HepG2 (cell line): ENCODE data around the gene UGGT1. TPM values are rescaled to one million over a fixed set of nuclear protein-coding genes. Genes with fewer than 3 reads are reported as not detected.

Source experiments
- ARHGAP35 ChIP-seq: sonication (generic); formaldehyde crosslinking; IDR thresholded peaks from 2 replicates; pipeline ENCODE4 v1.9.0; 2022; ENCODE audit warnings: mild to moderate bottlenecking, inconsistent platforms, moderate library complexity, missing genetic modification reagents, borderline replicate concordance
- ARNT2 ChIP-seq: sonication (generic); formaldehyde crosslinking; IDR thresholded peaks from 2 replicates; pipeline ENCODE4 v1.8.0; 2022; ENCODE audit warnings: mild to moderate bottlenecking, low read depth, missing genetic modification reagents, moderate library complexity
- ASH2L ChIP-seq: fragments of 300-600, 200-600 bp; sonication (generic); IDR thresholded peaks from 2 replicates; pipeline ENCODE4 v1.7.0; 2017; ENCODE audit warnings: low read depth, mild to moderate bottlenecking, moderate library complexity, mixed read lengths, low read length; ENCODE audit not compliant: insufficient read length
- HNF4A ChIP-seq: sonication (generic); formaldehyde crosslinking; IDR thresholded peaks from 2 replicates; pipeline ENCODE4 v1.4.0; 2020; ENCODE audit warnings: missing genetic modification reagents
- KDM2A ChIP-seq: sonication (generic); formaldehyde crosslinking; IDR thresholded peaks from 2 replicates; pipeline ENCODE4 v1.4.0; 2020; ENCODE audit warnings: low read depth, missing genetic modification reagents, borderline replicate concordance
- NONO ChIP-seq, 2 experiments: fragments of 450-650 bp in 1 of 2; sonication (generic) in 1 of 2; formaldehyde crosslinking in 1 of 2; IDR thresholded peaks in 1 of 2; conservative IDR thresholded peaks in 1 of 2; 2 replicates each; pipeline versions ENCODE4 v1.6.1 to v1.8.0; 2017 to 2022; ENCODE audit warnings: mild to moderate bottlenecking in 1 of 2, missing genetic modification reagents in 1 of 2, moderate library complexity in 1 of 2
- PAX8 ChIP-seq: sonication (generic); formaldehyde crosslinking; IDR thresholded peaks from 2 replicates; pipeline ENCODE4 v1.8.0; 2022; ENCODE audit warnings: mild to moderate bottlenecking, missing genetic modification reagents, borderline replicate concordance
- RAD21 ChIP-seq: fragments of 450-650 bp; formaldehyde crosslinking; IDR thresholded peaks from 2 replicates; pipeline ENCODE4 v1.5.0; 2020; ENCODE audit warnings: mild to moderate bottlenecking
- ZNF274 ChIP-seq: sonication (generic); formaldehyde crosslinking; IDR thresholded peaks from 2 replicates; pipeline ENCODE4 v1.5.1; 2020; ENCODE audit warnings: mild to moderate bottlenecking, missing genetic modification reagents
- ZNF350 ChIP-seq: sonication (generic); formaldehyde crosslinking; IDR thresholded peaks from 2 replicates; pipeline ENCODE4 v1.4.0; 2020; ENCODE audit warnings: mild to moderate bottlenecking, low read depth, missing genetic modification reagents, borderline replicate concordance
- polyA plus RNA-seq, 8 experiments: library from polyadenylated mRNA; depleted of rRNA in 3 of 8; stranded (reverse) in 7 of 8; unstranded in 1 of 8; fragments of >200 nt; fragmentation: Illumina TruSeq in 4 of 8; extraction: Trizol in 4 of 8; gene quantifications; 2 replicates each; pipeline versions ENCODE4 v1.2.1 to v1.2.3, GENCODE V29; 2011 to 2016; ENCODE audit warnings: low read depth in 4 of 8, missing spikeins in 1 of 8, mixed read lengths in 1 of 8; ENCODE audit not compliant: insufficient read depth in 1 of 8
- total RNA-seq, 5 experiments: library from RNA; depleted of rRNA; stranded (reverse); fragments of >200 nt; fragmentation: Illumina TruSeq; extraction: Trizol; gene quantifications; 2 replicates each; pipeline ENCODE4 v1.2.3, GENCODE V29; 2016; ENCODE audit warnings: low read depth in 1 of 5
- TF ChIP-seq, protein P1 (sequence below), 2 experiments: sonication (generic) in 1 of 2; formaldehyde crosslinking in 1 of 2; IDR thresholded peaks; 2 replicates each; pipeline versions ENCODE4 v1.4.0 to v1.6.1; 2016 to 2020; ENCODE audit warnings: borderline replicate concordance in 1 of 2, low read depth in 1 of 2, mild to moderate bottlenecking in 1 of 2, missing genetic modification reagents in 1 of 2
- TF ChIP-seq, protein P2 (sequence below): sonication (generic); formaldehyde crosslinking; IDR thresholded peaks from 2 replicates; pipeline ENCODE4 v1.5.0; 2020; ENCODE audit warnings: mild to moderate bottlenecking, missing genetic modification reagents
- TF ChIP-seq, protein P3 (sequence below): sonication (generic); formaldehyde crosslinking; IDR thresholded peaks from 2 replicates; pipeline ENCODE4 v1.5.1; 2020; ENCODE audit warnings: mild to moderate bottlenecking, missing genetic modification reagents

Gene UGGT1
- total and polyA plus RNA-seq, 2 of the 13 experiments (the other 11 are each of a cell fraction or from before 2014, with no cell fraction given), result 35.8 to 83.2 TPM

DNA sequence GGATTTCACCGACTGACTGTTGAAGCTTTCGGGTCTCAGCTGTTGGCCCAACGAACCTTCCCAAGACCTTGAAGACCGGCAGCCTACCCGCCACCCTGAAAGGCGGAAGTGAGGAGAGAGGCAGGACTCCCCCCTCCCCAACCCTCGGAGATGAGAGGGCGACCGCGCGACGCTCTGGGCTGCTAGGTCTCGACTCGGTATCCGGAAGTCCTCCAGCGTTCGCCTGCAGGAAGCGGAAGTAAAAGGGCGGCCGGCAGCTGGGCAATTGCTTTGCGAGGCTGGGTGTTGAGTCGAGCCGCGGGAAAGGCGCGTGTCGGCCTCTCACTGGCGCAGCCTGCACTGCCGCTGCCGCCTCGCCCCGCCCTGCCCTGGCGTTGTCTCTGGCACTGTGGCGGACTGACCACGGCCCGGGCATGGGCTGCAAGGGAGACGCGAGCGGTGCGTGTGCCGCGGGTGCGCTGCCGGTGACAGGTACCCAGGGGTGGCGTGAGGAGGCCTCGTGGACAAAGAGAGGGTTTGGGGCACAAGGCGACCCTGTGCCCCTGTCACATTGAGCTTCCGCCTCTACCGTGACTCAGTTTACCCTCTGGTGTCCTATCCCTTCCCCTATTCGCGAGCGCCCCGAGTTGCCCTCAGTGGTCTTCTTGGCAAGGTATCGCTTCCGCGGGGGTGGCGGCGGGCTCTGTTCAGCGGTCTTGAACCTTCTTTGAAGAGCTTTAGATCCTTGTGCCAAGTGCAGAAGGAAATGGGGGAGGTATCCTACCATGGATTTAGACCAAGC is at the start of gene UGGT1 (continued):
- peak; percentile 55; the same call in 1 of the 2 replicates for TF ChIP-seq HNF4A
- TF ChIP-seq ZNF274, result peak; percentile 92; the same call in 1 of the 2 replicates
- TF ChIP-seq, protein P1, sequence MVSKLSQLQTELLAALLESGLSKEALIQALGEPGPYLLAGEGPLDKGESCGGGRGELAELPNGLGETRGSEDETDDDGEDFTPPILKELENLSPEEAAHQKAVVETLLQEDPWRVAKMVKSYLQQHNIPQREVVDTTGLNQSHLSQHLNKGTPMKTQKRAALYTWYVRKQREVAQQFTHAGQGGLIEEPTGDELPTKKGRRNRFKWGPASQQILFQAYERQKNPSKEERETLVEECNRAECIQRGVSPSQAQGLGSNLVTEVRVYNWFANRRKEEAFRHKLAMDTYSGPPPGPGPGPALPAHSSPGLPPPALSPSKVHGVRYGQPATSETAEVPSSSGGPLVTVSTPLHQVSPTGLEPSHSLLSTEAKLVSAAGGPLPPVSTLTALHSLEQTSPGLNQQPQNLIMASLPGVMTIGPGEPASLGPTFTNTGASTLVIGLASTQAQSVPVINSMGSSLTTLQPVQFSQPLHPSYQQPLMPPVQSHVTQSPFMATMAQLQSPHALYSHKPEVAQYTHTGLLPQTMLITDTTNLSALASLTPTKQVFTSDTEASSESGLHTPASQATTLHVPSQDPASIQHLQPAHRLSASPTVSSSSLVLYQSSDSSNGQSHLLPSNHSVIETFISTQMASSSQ (IDR thresholded peaks at IDR 0.05; ENCODE audit: low read depth), result no peak; the same call in 1 of the 2 replicates
- TF ChIP-seq, protein P1 (CRISPR knock-in tag; IDR thresholded peaks at IDR 0.05; ENCODE audit: borderline replicate concordance), result peak; percentile 92; the same call in 1 of the 2 replicates
- TF ChIP-seq ARNT2 (CRISPR knock-in tag), result peak; percentile 95
- TF ChIP-seq KDM2A (CRISPR knock-in tag), result peak; percentile 97
- TF ChIP-seq NONO (IDR thresholded peaks at IDR 0.05), result no peak
- TF ChIP-seq NONO (CRISPR knock-in tag; conservative IDR thresholded peaks at IDR 0.05), result peak; percentile 97
- peak; percentile 100 for TF ChIP-seq ZNF350 (CRISPR knock-in tag)
- 0 out of 2 replicates have a peak, but pooled peaks have one; percentile 83 for TF ChIP-seq PAX8 (CRISPR knock-in tag)
- peak; percentile 99 for TF ChIP-seq ASH2L
- TF ChIP-seq RAD21 (CRISPR knock-in tag), result no peak; the same call in 1 of the 2 replicates
- TF ChIP-seq, protein P2, sequence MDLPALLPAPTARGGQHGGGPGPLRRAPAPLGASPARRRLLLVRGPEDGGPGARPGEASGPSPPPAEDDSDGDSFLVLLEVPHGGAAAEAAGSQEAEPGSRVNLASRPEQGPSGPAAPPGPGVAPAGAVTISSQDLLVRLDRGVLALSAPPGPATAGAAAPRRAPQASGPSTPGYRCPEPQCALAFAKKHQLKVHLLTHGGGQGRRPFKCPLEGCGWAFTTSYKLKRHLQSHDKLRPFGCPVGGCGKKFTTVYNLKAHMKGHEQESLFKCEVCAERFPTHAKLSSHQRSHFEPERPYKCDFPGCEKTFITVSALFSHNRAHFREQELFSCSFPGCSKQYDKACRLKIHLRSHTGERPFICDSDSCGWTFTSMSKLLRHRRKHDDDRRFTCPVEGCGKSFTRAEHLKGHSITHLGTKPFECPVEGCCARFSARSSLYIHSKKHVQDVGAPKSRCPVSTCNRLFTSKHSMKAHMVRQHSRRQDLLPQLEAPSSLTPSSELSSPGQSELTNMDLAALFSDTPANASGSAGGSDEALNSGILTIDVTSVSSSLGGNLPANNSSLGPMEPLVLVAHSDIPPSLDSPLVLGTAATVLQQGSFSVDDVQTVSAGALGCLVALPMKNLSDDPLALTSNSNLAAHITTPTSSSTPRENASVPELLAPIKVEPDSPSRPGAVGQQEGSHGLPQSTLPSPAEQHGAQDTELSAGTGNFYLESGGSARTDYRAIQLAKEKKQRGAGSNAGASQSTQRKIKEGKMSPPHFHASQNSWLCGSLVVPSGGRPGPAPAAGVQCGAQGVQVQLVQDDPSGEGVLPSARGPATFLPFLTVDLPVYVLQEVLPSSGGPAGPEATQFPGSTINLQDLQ (CRISPR knock-in tag), result peak; percentile 76; the same call in 1 of the 2 replicates
- TF ChIP-seq, protein P3, sequence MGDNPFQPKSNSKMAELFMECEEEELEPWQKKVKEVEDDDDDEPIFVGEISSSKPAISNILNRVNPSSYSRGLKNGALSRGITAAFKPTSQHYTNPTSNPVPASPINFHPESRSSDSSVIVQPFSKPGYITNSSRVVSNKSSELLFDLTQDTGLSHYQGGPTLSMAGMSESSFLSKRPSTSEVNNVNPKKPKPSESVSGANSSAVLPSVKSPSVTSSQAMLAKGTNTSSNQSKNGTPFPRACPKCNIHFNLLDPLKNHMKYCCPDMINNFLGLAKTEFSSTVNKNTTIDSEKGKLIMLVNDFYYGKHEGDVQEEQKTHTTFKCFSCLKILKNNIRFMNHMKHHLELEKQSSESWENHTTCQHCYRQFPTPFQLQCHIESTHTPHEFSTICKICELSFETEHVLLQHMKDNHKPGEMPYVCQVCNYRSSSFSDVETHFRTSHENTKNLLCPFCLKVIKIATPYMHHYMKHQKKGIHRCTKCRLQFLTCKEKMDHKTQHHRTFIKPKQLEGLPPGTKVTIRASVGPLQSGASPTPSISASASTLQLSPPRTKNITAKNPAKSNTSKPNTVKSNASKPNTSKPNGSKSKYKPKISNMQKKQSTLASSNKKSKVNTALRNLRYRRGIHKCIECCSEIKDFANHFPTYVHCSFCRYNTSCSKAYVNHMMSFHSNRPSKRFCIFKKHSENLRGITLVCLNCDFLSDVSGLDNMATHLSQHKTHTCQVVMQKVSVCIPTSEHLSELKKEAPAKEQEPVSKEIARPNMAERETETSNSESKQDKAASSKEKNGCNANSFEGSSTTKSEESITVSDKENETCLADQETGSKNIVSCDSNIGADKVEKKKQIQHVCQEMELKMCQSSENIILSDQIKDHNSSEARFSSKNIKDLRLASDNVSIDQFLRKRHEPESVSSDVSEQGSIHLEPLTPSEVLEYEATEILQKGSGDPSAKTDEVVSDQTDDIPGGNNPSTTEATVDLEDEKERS (CRISPR knock-in tag), result peak; percentile 88
- TF ChIP-seq ARHGAP35, result peak; percentile 57; the same call in 1 of the 2 replicates
